CD4-positive, alpha-beta T cell (primary cell): ENCODE results near the gene PRR14. TPM values are rescaled to one million over a fixed set of nuclear protein-coding genes. Genes with fewer than 3 reads are reported as not detected.

ENCODE experiments used
- ATAC-seq: fragments of 200-7000 bp; cut with Tn5 transposase; one replicate; pipeline ENCODE4 v1.10.0; 2022; ENCODE audit warnings: mild to moderate bottlenecking; ENCODE audit not compliant: poor library complexity
- CTCF ChIA-PET: fragments of 350-600 bp; sonication (Branson Sonifier 250); formaldehyde crosslinking; loops from one replicate; lab custom pipeline; 2021; ENCODE audit warnings: antibody characterized with exemption, inconsistent platforms; lab: Charles Lee
- POLR2A ChIA-PET: fragments of 350-600 bp; sonication (Branson Sonifier 250); formaldehyde crosslinking; loops from one replicate; lab custom pipeline; 2021; ENCODE audit warnings: antibody characterized with exemption, inconsistent platforms; lab: Charles Lee
- DNase-seq, 14 experiments: peaks; one replicate each; pipeline ENCODE4 v3.0.0-alpha.2; 2013 to 2020; ENCODE audit warnings: mixed read lengths in 2 of 14
- H3K27ac ChIP-seq, 2 donors: one replicate each; pipeline versions ENCODE4 v1.5.1 to v1.7.0; 2013; ENCODE audit warnings: low read length in 2 of 2, low read depth in 1 of 2, mild to moderate bottlenecking in 1 of 2
- H3K27me3 ChIP-seq, 2 experiments: 1 replicate in 1 of 2; 2 replicates in 1 of 2; pipeline versions ENCODE4 v1.6.1 to v1.7.0; 2013; ENCODE audit warnings: low read length in 2 of 2, control low read depth in 1 of 2, mild to moderate bottlenecking in 1 of 2, moderate library complexity in 1 of 2; ENCODE audit not compliant: insufficient read depth in 2 of 2, control insufficient read depth in 1 of 2
- H3K36me3 ChIP-seq: one replicate; pipeline ENCODE4 v1.6.1; 2013; ENCODE audit warnings: low read length, control low read depth; ENCODE audit not compliant: insufficient read depth
- H3K4me1 ChIP-seq: one replicate; pipeline ENCODE4 v1.6.1; 2013; ENCODE audit warnings: low read length, control low read depth; ENCODE audit not compliant: insufficient read depth
- H3K4me3 ChIP-seq: one replicate; pipeline ENCODE4 v1.5.1; 2013; ENCODE audit warnings: mild to moderate bottlenecking, low read length, moderate library complexity
- H3K9me3 ChIP-seq, 2 experiments: 1 replicate in 1 of 2; 2 replicates in 1 of 2; pipeline versions ENCODE4 v1.6.1 to v1.7.0; 2013; ENCODE audit warnings: low read length in 2 of 2, mild to moderate bottlenecking in 2 of 2, control low read depth in 1 of 2, moderate library complexity in 1 of 2; ENCODE audit not compliant: control insufficient read depth in 1 of 2, insufficient read depth in 1 of 2
- H3K27ac Mint-ChIP-seq: one replicate; pipeline ENCODE4 v1.8.0; 2020; ENCODE audit warnings: mixed read lengths
- H3K27me3 Mint-ChIP-seq: one replicate; pipeline ENCODE4 v1.8.0; 2021; ENCODE audit warnings: mixed read lengths
- H3K36me3 Mint-ChIP-seq: one replicate; pipeline ENCODE4 v1.8.0; 2021; ENCODE audit warnings: low read depth, mixed read lengths
- H3K4me1 Mint-ChIP-seq: one replicate; pipeline ENCODE4 v1.8.0; 2021; ENCODE audit warnings: low read depth, mixed read lengths
- H3K4me3 Mint-ChIP-seq: one replicate; pipeline ENCODE4 v1.8.0; 2020; ENCODE audit warnings: mild to moderate bottlenecking, mixed read lengths
- H3K9me3 Mint-ChIP-seq: one replicate; pipeline ENCODE4 v1.8.0; 2020; ENCODE audit warnings: mixed read lengths
- CTCF ChIP-seq: fragments of 200-600 bp; IDR thresholded peaks from one replicate; pipeline ENCODE4 v1.8.0; 2022; ENCODE audit warnings: antibody characterized with exemption, mild to moderate bottlenecking
- intact Hi-C, 2 experiments: fragments of 100-400 bp; cut with DNase I in 1 of 2; cut with micrococcal nuclease in 1 of 2; formaldehyde crosslinking; loops; one replicate each; pipeline versions ENCODE4 v1.15.1 to v1.9.0; 2023 to 2025; cut with DNase I, micrococcal nuclease
- total RNA-seq, 174 experiments: library from RNA in 2 of 174; stranded (reverse) in 2 of 174; gene quantifications; one replicate each; pipeline ENCODE4 v1.2.3 and lab custom pipeline; 2021 to 2026

PRR14 gene
- total RNA-seq, 2 experiments from 2014 or later = 50.2 to 51.7 TPM

GRCh38 chr16:30663820-30664219 is 13.1 kb downstream of the PRR14 start:
- intact Hi-C loops = no loop called here
- peaks cover 59% of the 10 kb centered on the region for H3K4me1 ChIP-seq
- Mint-ChIP-seq H3K9me3 (no peaks in the 10 kb centered on the region), H3K27me3 (no peaks in the 10 kb centered on the region), H3K4me3 (no peak overlapping the region), H3K36me3 (peaks cover 74% of the 10 kb centered on the region), H3K4me1 (peaks cover 34% of the 10 kb centered on the region), H3K27ac (peak overlapping the region; percentile 76)
- DNase-seq (no peak), ATAC-seq (no peak)
- POLR2A ChIA-PET = no interaction called here
- no peaks in the 10 kb centered on the region for H3K27me3 ChIP-seq
- H3K4me3 ChIP-seq = no peak overlapping the region
- CTCF ChIA-PET = interaction anchor here (1.3 kb wide), 1 partner anchor 30 kb away, joined by 4 read pairs; no protein-coding TSS in a partner anchor
- no peak overlapping the region for H3K27ac ChIP-seq
- no peaks in the 10 kb centered on the region for H3K9me3 ChIP-seq
- H3K36me3 ChIP-seq = peaks cover 80% of the 10 kb centered on the region
- TF ChIP-seq CTCF = no peak

GRCh38 chr16:30664616-30665109 is 13.9 kb downstream of the PRR14 start:
- H3K9me3 Mint-ChIP-seq = no peaks in the 10 kb centered on the region
- H3K27ac ChIP-seq = peak overlapping the region in 1 of 2 donors; percentile 25
- H3K36me3 Mint-ChIP-seq = peaks cover 72% of the 10 kb centered on the region
- no peaks in the 10 kb centered on the region for H3K27me3 ChIP-seq
- intact Hi-C loops = no loop called here
- peaks cover 58% of the 10 kb centered on the region for H3K4me1 ChIP-seq
- ChIA-PET POLR2A (no interaction called here), CTCF (interaction anchor here (1.6 kb wide), 1 partner anchor 29 kb away, joined by 7 read pairs; no protein-coding TSS in a partner anchor)
- TF ChIP-seq CTCF = no peak
- no peaks in the 10 kb centered on the region for H3K9me3 ChIP-seq
- H3K27me3 Mint-ChIP-seq = no peaks in the 10 kb centered on the region
- H3K4me3 Mint-ChIP-seq = no peak overlapping the region
- ATAC-seq (no peak), DNase-seq (no peak)
- H3K4me3 ChIP-seq = no peak overlapping the region
- peaks cover 88% of the 10 kb centered on the region for H3K36me3 ChIP-seq
- H3K4me1 Mint-ChIP-seq = peaks cover 32% of the 10 kb centered on the region
- no peak overlapping the region for H3K27ac Mint-ChIP-seq

- ATAC-seq (no peak), DNase-seq (peak in 1 of 14 experiments; percentile 20)
- no peaks in the 10 kb centered on the region for H3K27me3 ChIP-seq
- H3K36me3 ChIP-seq = peaks cover 95% of the 10 kb centered on the region
- peaks cover 72% of the 10 kb centered on the region for H3K36me3 Mint-ChIP-seq
- H3K4me3 Mint-ChIP-seq = no peak overlapping the region
- no peak overlapping the region for H3K4me3 ChIP-seq
- peaks cover 32% of the 10 kb centered on the region for H3K4me1 Mint-ChIP-seq
- H3K4me1 ChIP-seq = peaks cover 51% of the 10 kb centered on the region
- intact Hi-C loops = no loop called here
- H3K9me3 Mint-ChIP-seq = no peaks in the 10 kb centered on the region
- POLR2A ChIA-PET = interaction anchor here (0.9 kb wide), 1 partner anchor 9 kb away, joined by 3 read pairs; no protein-coding TSS in a partner anchor
- no peak for TF ChIP-seq CTCF
- no peaks in the 10 kb centered on the region for H3K27me3 Mint-ChIP-seq
- no peaks in the 10 kb centered on the region for H3K9me3 ChIP-seq
- CTCF ChIA-PET = interaction anchor here (1.6 kb wide), 1 partner anchor 28 kb away, joined by 7 read pairs; no protein-coding TSS in a partner anchor
- H3K27ac Mint-ChIP-seq = no peak overlapping the region
- H3K27ac ChIP-seq = no peak overlapping the region
Measured at GRCh38 chr16:30665155-30665829, 14.5 kb downstream of the PRR14 start.
